ENCODE data around the gene ZNF500. TPM values are rescaled to one million over a fixed set of nuclear protein-coding genes. Genes with fewer than 3 reads are reported as not detected.

The ZNF500 gene
- total and polyA plus RNA-seq, 2 donors (not counting 3 experiments of a cell fraction or from before 2014, with no cell fraction given): 8.6 to 13.5 TPM

- Histone ChIP-seq H3K79me2 (ENCODE audit: control insufficient read depth, insufficient read depth, low read length) (no peaks in the 10 kb centered on the region), H3K4me3 (replicated peaks in 1 of 3; ENCODE audit: insufficient read depth in 1 of 3, low read depth in 1 of 3, low read length in 3 of 3) (no peak overlapping the region), H3K9me3 (replicated peaks; ENCODE audit: control insufficient read depth, insufficient read depth, low read length) (no peaks in the 10 kb centered on the region), H3K27ac (ENCODE audit: insufficient read depth, low read depth, low read length) (no peak overlapping the region), H3K9me1 (replicated peaks; ENCODE audit: control insufficient read depth, extremely low read depth, insufficient read depth, low read length) (no peaks in the 10 kb centered on the region), H2AFZ (ENCODE audit: low read depth, low read length) (no peak overlapping the region), H3K36me3 (ENCODE audit: control insufficient read depth in 2 of 2, extremely low read depth in 1 of 2, insufficient read depth in 2 of 2, low read length in 2 of 2) (peaks cover 3 to 17% of the 10 kb centered on the region in 2 experiments), H3K9ac (replicated peaks; ENCODE audit: extremely low read depth, insufficient read depth, low read length) (no peak overlapping the region), H4K20me1 (replicated peaks; ENCODE audit: control insufficient read depth, extremely low read depth, insufficient read depth, low read length) (no peaks in the 10 kb centered on the region), H3K27me3 (ENCODE audit: control insufficient read depth in 2 of 2, insufficient read depth in 2 of 2, low read length in 2 of 2) (no peaks in the 10 kb centered on the region), H3K4me1 (ENCODE audit: control insufficient read depth, extremely low read depth, insufficient read depth, low read length) (no peaks in the 10 kb centered on the region), H3K4me2 (ENCODE audit: insufficient read depth, low read length) (no peak overlapping the region)
- ChIA-PET CTCF (no interaction called here), POLR2A (no interaction called here)
- intact Hi-C loops (cut with micrococcal nuclease) (no loop called here), dilution Hi-C loops (cut with MboI; ENCODE audit: extremely low pct_ligation_motif_present, low sequenced_read_pairs) (no loop called here)
- TF ChIP-seq JUN (IDR thresholded peaks at IDR 0.05; ENCODE audit: borderline replicate concordance, insufficient read depth, insufficient read length, low read depth): no peak
- no peak for TF ChIP-seq POLR2AphosphoS5 (IDR thresholded peaks at IDR 0.05; ENCODE audit: insufficient read depth, low read depth, low read length)
- no peak for TF ChIP-seq GATA2 (IDR thresholded peaks at IDR 0.05; ENCODE audit: insufficient read depth, insufficient read length, low read depth, low read length)
- TF ChIP-seq MAX (IDR thresholded peaks at IDR 0.05; ENCODE audit: insufficient read depth, insufficient read length): no peak
- no peak for TF ChIP-seq FOS (IDR thresholded peaks at IDR 0.05; ENCODE audit: borderline replicate concordance, insufficient read depth, low read length)
- no peak for TF ChIP-seq EZH2 (IDR thresholded peaks at IDR 0.05; ENCODE audit: borderline replicate concordance, low read depth, low read length, severe bottlenecking)
- TF ChIP-seq CTCF (IDR thresholded peaks at IDR 0.05; ENCODE audit: extremely low read depth in 1 of 2, insufficient read depth in 1 of 2, low read depth in 1 of 2, low read length in 2 of 2): no peak
- TF ChIP-seq POLR2A (IDR thresholded peaks at IDR 0.05; ENCODE audit: low read depth, low read length): no peak
- no peak for TF ChIP-seq MYC (IDR thresholded peaks at IDR 0.05; ENCODE audit: low read depth, low read length)
- BruUV-seq (replicated peaks): no TSS peak
- FAIRE-seq (no peak), DNase-seq (ENCODE audit: low read depth, low spot score) (no peak)
Observed at GRCh38 chr16:4747906-4748681, 18.9 kb downstream of the ZNF500 start.
